Upper lobe of right lung (tissue), 1 donor: ENCODE data around the gene CAMTA1. TPM values are rescaled to one million over a fixed set of nuclear protein-coding genes. Genes with fewer than 3 reads are reported as not detected.

Source experiments
- ATAC-seq: fragments of 200-7000 bp; cut with Tn5 transposase; one replicate; pipeline ENCODE4 v1.9.1; 2020; ENCODE audit warnings: mild to moderate bottlenecking, moderate library complexity
- DNase-seq: peaks from one replicate; pipeline ENCODE4 v3.0.0-alpha.2; 2020
- H3K27ac ChIP-seq: fragments of 200-600 bp; one replicate; pipeline ENCODE4 v1.8.0; 2022
- H3K27me3 ChIP-seq: fragments of 200-600 bp; one replicate; pipeline ENCODE4 v1.8.0; 2022; ENCODE audit warnings: mild to moderate bottlenecking
- H3K36me3 ChIP-seq: fragments of 200-600 bp; one replicate; pipeline ENCODE4 v1.8.0; 2022
- H3K4me1 ChIP-seq: fragments of 200-600 bp; one replicate; pipeline ENCODE4 v1.8.0; 2022
- H3K4me3 ChIP-seq: fragments of 200-600 bp; one replicate; pipeline ENCODE4 v1.8.0; 2022; ENCODE audit warnings: mild to moderate bottlenecking
- H3K9me3 ChIP-seq: fragments of 200-600 bp; one replicate; pipeline ENCODE4 v1.8.0; 2022
- CTCF ChIP-seq: fragments of 200-600 bp; IDR thresholded peaks from one replicate; pipeline ENCODE4 v1.8.0; 2022; ENCODE audit warnings: antibody characterized with exemption
- intact Hi-C: fragments of 100-400 bp; cut with DNase I; formaldehyde crosslinking; loops from one replicate; pipeline ENCODE4 v1.11.0; 2022
- total RNA-seq: library from RNA; stranded (reverse); fragmentation: NEBNext Ultra II Directional; extraction: Animal tissue kit (Norgen Biotek cat#: 25700); gene quantifications from one replicate; pipeline ENCODE4 v1.2.1, GENCODE V29; 2021
- donor health status: DM: no; HTN: yes; CAD: no; lungs with severe emphysema.

Gene CAMTA1
- total RNA-seq, 1 donor from 2014 or later: 63.4 TPM

GRCh38 chr1:7278045-7278444 lies 492.8 kb downstream of the CAMTA1 start:
- no peak for TF ChIP-seq CTCF
- intact Hi-C loops: no loop called here
- Histone ChIP-seq H3K4me1 (no peaks in the 10 kb centered on the region), H3K27ac (no peak overlapping the region), H3K36me3 (no peaks in the 10 kb centered on the region), H3K27me3 (peaks cover 8% of the 10 kb centered on the region), H3K4me3 (no peak overlapping the region), H3K9me3 (no peaks in the 10 kb centered on the region)
- ATAC-seq (no peak), DNase-seq (no peak)

- TF ChIP-seq CTCF: no peak
- H3K9me3 ChIP-seq: no peaks in the 10 kb centered on the region
- H3K27me3 ChIP-seq: peaks cover 8% of the 10 kb centered on the region
- H3K4me1 ChIP-seq: no peaks in the 10 kb centered on the region
- DNase-seq (no peak), ATAC-seq (no peak)
- intact Hi-C loops: no loop called here
- no peak overlapping the region for H3K4me3 ChIP-seq
- no peak overlapping the region for H3K27ac ChIP-seq
- H3K36me3 ChIP-seq: no peaks in the 10 kb centered on the region
Observed at GRCh38 chr1:7278827-7279765, 493.8 kb downstream of the CAMTA1 start.

- Histone ChIP-seq H3K9me3 (no peaks in the 10 kb centered on the region), H3K27me3 (peaks cover 8% of the 10 kb centered on the region), H3K36me3 (no peaks in the 10 kb centered on the region), H3K4me1 (no peaks in the 10 kb centered on the region), H3K4me3 (no peak overlapping the region), H3K27ac (no peak overlapping the region)
- TF ChIP-seq CTCF: no peak
- intact Hi-C loops: no loop called here
- DNase-seq (no peak), ATAC-seq (no peak)
Observed at GRCh38 chr1:7279769-7280168, 494.5 kb downstream of the CAMTA1 start.

GRCh38 chr1:7280347-7280960 lies 495.2 kb downstream of the CAMTA1 start:
- no peak overlapping the region for H3K27ac ChIP-seq
- H3K36me3 ChIP-seq: no peaks in the 10 kb centered on the region
- intact Hi-C loops: no loop called here
- H3K9me3 ChIP-seq: no peaks in the 10 kb centered on the region
- ATAC-seq: no peak
- TF ChIP-seq CTCF: no peak
- H3K4me1 ChIP-seq: no peaks in the 10 kb centered on the region
- H3K27me3 ChIP-seq: peaks cover 8% of the 10 kb centered on the region
- H3K4me3 ChIP-seq: no peak overlapping the region
- no peak for DNase-seq

- intact Hi-C loops: no loop called here
- no peak overlapping the region for H3K27ac ChIP-seq
Observed at GRCh38 chr1:7281821-7282220, 496.6 kb downstream of the CAMTA1 start.

More at GRCh38 chr1:7281821-7282220, 496.6 kb downstream of the CAMTA1 start:
- H3K4me3 ChIP-seq: no peak overlapping the region
- no peaks in the 10 kb centered on the region for H3K9me3 ChIP-seq
- no peaks in the 10 kb centered on the region for H3K36me3 ChIP-seq
- peaks cover 8% of the 10 kb centered on the region for H3K27me3 ChIP-seq
- no peaks in the 10 kb centered on the region for H3K4me1 ChIP-seq
- DNase-seq (no peak), ATAC-seq (no peak)
- no peak for TF ChIP-seq CTCF
